ENCODE results near the gene RB1. TPM values are rescaled to one million over a fixed set of nuclear protein-coding genes. Genes with fewer than 3 reads are reported as not detected.
"Not testable (repeated sequence)": the region's sequence is repeated elsewhere in the genome, so short reads cannot be mapped to it uniquely, and the experiment has no call there.

Gene RB1
- total RNA-seq, 4 donors from 2014 or later: 23.0 to 62.6 (median 42.4) TPM

- Histone ChIP-seq H3K4me3 (peak overlapping the region in 2 of 4 donors; percentile 12 to 29), H3K9me3 (peaks cover 0 to 14% (median 14%) of the 10 kb centered on the region in 3 donors), H3K27me3 (no peaks in the 10 kb centered on the region), H3K36me3 (peaks cover 0 to 10% (median 0%) of the 10 kb centered on the region in 3 donors), H3K4me1 (peaks cover 12 to 43% (median 20%) of the 10 kb centered on the region in 3 donors), H3K27ac (peak overlapping the region; percentile 47 to 82 (median 64))
- TF ChIP-seq POLR2A (IDR thresholded peaks at IDR 0.05) (no peak), CTCF (IDR thresholded peaks at IDR 0.05) (no peak)
- 11 to 18% methylated on average over 6 of the region's 6 CpGs for WGBS, 2 donors
- intact Hi-C loops (cut with DNase I): no loop called here
- no peak for DNase-seq
Measured at GRCh38 chr13:48448959-48449614, 145.5 kb downstream of the RB1 start.

- H3K4me3 ChIP-seq: no peak overlapping the region
- peaks cover 0 to 16% (median 0%) of the 10 kb centered on the region in 3 donors for H3K36me3 ChIP-seq
- DNase-seq: no peak
- no peaks in the 10 kb centered on the region for H3K27me3 ChIP-seq
- intact Hi-C loops (cut with DNase I): no loop called here
- peak overlapping the region in 3 of 4 donors; percentile 55 to 82 (median 73) for H3K27ac ChIP-seq
- H3K4me1 ChIP-seq: peaks cover 12 to 43% (median 20%) of the 10 kb centered on the region in 3 donors
- peaks cover 0 to 14% (median 14%) of the 10 kb centered on the region in 3 donors for H3K9me3 ChIP-seq
- TF ChIP-seq CTCF (IDR thresholded peaks at IDR 0.05) (no peak), POLR2A (IDR thresholded peaks at IDR 0.05) (no peak)
- WGBS, 2 donors: 49 to 71% methylated on average over 2 of the region's 2 CpGs
Measured at GRCh38 chr13:48449656-48450055, 146.1 kb downstream of the RB1 start.

- intact Hi-C loops (cut with DNase I); H3K27me3 ChIP-seq; H3K27ac ChIP-seq; DNase-seq; H3K4me3 ChIP-seq: not testable (repeated sequence)
- Histone ChIP-seq H3K9me3 (peaks cover 0 to 14% (median 14%) of the 10 kb centered on the region in 3 donors), H3K36me3 (peaks cover 2 to 28% (median 2%) of the 10 kb centered on the region in 3 donors), H3K4me1 (peaks cover 12 to 38% (median 16%) of the 10 kb centered on the region in 3 donors)
Measured at GRCh38 chr13:48451196-48451595, 147.6 kb downstream of the RB1 start.

GRCh38 chr13:48456546-48456945 is 153.0 kb downstream of the RB1 start:
- Histone ChIP-seq H3K9me3 (peaks cover 0 to under 1% (median 0%) of the 10 kb centered on the region in 3 donors), H3K27me3 (no peaks in the 10 kb centered on the region), H3K4me1 (no peaks in the 10 kb centered on the region), H3K27ac (no peak overlapping the region), H3K36me3 (peaks cover 18 to 77% (median 20%) of the 10 kb centered on the region in 3 donors), H3K4me3 (no peak overlapping the region)
- intact Hi-C loops (cut with DNase I): no loop called here
- TF ChIP-seq POLR2A (IDR thresholded peaks at IDR 0.05): no peak
- TF ChIP-seq CTCF (IDR thresholded peaks at IDR 0.05): no peak
- no peak for DNase-seq
- 96 to 100% methylated on average over 6 to 8 of the region's 10 CpGs for WGBS, 2 donors

- H3K4me1 ChIP-seq: no peaks in the 10 kb centered on the region
- peaks cover 18 to 89% (median 20%) of the 10 kb centered on the region in 3 donors for H3K36me3 ChIP-seq
- no peak for TF ChIP-seq CTCF (IDR thresholded peaks at IDR 0.05)
- no peak for TF ChIP-seq POLR2A (IDR thresholded peaks at IDR 0.05)
- no peak overlapping the region for H3K4me3 ChIP-seq
- intact Hi-C loops (cut with DNase I): no loop called here
- no peak overlapping the region for H3K27ac ChIP-seq
- no peak for DNase-seq
- no peaks in the 10 kb centered on the region for H3K27me3 ChIP-seq
- no peaks in the 10 kb centered on the region for H3K9me3 ChIP-seq
- WGBS, 2 donors: 98% methylated on average over 14 of the region's 28 CpGs; no CpG with 5 or more reads in 1 of the 2 donors
Measured at GRCh38 chr13:48457578-48458242, 154.2 kb downstream of the RB1 start.

All from esophagus squamous epithelium (tissue), 5 donors.